Ectodermal cell (in vitro differentiated cells): ENCODE measurements around the gene EYS.

Experiments used
- H3K27ac ChIP-seq: 2 replicates; pipeline ENCODE4 v1.7.0; 2013; ENCODE audit warnings: mild to moderate bottlenecking, low read depth, low read length; ENCODE audit not compliant: insufficient read depth, poor library complexity, severe bottlenecking
- H3K27me3 ChIP-seq: 2 replicates; pipeline ENCODE4 v1.7.0; 2013; ENCODE audit warnings: mild to moderate bottlenecking, low read length; ENCODE audit not compliant: insufficient read depth, control insufficient read depth, poor library complexity, severe bottlenecking
- H3K36me3 ChIP-seq: one replicate; pipeline ENCODE4 v1.7.0; 2013; ENCODE audit warnings: low read length; ENCODE audit not compliant: control insufficient read depth, insufficient read depth
- H3K4me1 ChIP-seq: one replicate; pipeline ENCODE4 v1.7.0; 2013; ENCODE audit warnings: low read length; ENCODE audit not compliant: control insufficient read depth, insufficient read depth
- H3K4me3 ChIP-seq: 2 replicates; pipeline ENCODE4 v1.7.0; 2013; ENCODE audit warnings: low read depth, low read length, control low read depth; ENCODE audit not compliant: insufficient read depth
- H3K9me3 ChIP-seq: 2 replicates; pipeline ENCODE4 v1.7.0; 2013; ENCODE audit warnings: mild to moderate bottlenecking, low read length, moderate library complexity; ENCODE audit not compliant: control insufficient read depth
- WGBS, 2 experiments: methylation state at CpG; one replicate each; pipeline ENCODE4 v1.1.7; 2013; ENCODE audit warnings: missing lambda C conversion rate in 2 of 2; 5-methylcytosine and 5-hydroxymethylcytosine counted together

EYS gene

DNA sequence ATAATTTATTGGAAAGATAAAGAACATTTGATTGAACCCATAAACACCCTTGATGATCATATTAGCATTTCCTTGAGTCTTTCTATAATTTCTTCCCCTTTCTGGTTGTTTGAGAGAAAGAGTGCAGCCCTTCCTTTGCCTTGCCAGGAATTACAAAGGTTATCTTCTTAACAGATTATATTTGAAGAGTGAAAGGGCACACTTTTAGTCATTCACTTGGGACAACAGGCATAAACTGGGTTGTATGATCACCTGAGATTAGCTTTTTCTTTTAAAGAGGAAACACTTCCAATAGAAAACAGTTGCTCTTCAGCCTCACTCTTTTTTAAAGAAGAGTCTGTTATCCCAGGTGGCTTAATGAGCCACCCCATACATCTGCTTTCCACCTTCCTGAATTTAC is 1776.2 kb downstream of the EYS start:
- H3K27me3 ChIP-seq, result no peaks in the 10 kb centered on the region
- H3K4me1 ChIP-seq, result peaks cover 14% of the 10 kb centered on the region
- no peaks in the 10 kb centered on the region for H3K9me3 ChIP-seq
- H3K4me3 ChIP-seq, result no peak overlapping the region
- no peaks in the 10 kb centered on the region for H3K36me3 ChIP-seq
- no peak overlapping the region for H3K27ac ChIP-seq

DNA sequence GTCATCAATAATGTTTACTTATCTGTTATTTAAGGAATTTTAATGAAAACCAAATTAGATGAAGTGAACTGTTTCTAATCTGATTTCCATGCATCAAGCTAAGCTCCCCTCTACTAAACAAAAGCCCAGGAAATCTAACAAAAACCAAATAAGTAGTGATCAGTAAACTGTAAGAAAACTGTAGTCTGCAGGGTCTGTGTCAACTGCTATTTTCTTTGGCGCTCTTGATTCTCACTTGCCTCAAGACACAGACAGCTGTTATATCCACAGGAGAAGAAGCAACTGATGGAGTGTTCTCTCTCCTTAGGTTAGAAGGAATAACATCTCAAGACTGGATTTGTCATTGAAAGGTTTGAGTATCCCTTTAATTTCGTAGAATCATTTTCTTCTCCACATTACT is 1777.9 kb downstream of the EYS start:
- Histone ChIP-seq H3K27me3 (no peaks in the 10 kb centered on the region), H3K36me3 (no peaks in the 10 kb centered on the region), H3K4me3 (peak overlapping the region; percentile 29), H3K4me1 (peaks cover 14% of the 10 kb centered on the region), H3K27ac (peak overlapping the region; percentile 55), H3K9me3 (no peaks in the 10 kb centered on the region)
- 86 to 100% methylated on average over 1 to 2 of the region's 2 CpGs for WGBS, 2 experiments

DNA sequence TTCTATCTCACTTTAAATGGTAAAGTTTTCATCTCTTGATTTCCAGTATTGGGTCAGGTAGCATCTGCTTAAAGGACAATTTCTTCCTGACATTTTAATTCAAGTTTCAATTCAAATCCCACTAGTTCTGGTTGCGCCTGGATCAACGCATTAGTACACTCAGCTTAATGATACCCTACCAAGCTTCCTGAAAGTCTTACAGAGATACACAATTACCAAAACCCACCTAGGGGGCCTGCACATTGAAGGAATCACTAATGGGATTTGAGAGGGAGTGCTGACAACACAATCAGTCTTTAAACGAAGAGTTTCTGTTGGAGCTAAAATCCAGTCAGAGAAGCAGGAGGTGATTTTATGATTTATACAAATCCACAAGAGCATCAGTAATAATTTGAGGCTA is 1778.4 kb downstream of the EYS start:
- H3K27ac ChIP-seq, result peak overlapping the region; percentile 55

DNA sequence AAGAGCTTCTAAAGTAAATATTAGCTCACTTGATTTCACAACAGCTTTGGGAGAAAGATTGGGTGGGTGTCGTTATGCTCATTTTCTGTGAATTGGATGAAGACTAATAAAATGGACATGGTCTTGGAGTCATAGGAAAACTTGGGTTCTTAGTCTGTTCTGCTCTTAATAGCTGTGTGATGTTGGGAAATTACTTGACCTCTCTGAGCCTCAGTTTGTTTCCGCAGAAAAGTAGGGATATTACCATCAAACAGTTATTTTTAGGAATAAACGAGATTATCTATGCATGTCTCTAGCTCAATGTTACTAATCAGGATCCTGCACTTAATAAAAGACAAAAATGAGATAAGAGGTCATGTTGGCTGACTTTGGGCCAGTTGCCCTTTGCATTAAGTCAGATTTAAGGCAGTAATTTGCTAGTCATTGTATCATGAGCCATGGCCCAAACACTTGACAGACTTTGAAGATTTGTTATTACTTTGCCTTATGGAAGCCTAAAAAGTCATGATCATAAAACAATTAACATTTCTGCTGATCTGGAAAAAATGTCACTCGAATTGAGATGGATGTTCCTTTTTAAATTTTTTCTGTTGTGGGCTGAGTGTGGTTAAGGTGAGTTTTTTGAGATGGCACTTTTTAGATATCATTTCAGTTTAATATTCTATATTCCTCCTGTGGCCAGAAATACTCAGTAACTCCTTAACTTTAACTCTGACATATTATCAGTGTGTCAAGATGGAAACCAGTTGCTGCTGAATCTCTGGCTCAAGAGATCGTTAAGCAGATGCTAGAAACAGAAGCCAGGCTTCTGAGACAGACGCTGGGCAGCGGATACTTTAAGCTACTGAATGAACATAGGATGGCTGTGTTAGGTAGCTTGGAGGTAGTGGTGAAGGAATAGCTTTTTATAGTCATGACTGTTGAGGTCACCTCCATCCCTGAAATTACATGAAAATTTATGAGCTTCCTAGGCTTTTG is 1779.8 kb downstream of the EYS start:
- whole genome bisulfite sequencing, 2 experiments, result 90% methylated on average over 6 to 7 of the region's 7 CpGs
- no peak overlapping the region for H3K4me3 ChIP-seq
- no peaks in the 10 kb centered on the region for H3K36me3 ChIP-seq
- H3K27me3 ChIP-seq, result no peaks in the 10 kb centered on the region
- peaks cover 14% of the 10 kb centered on the region for H3K4me1 ChIP-seq
- H3K27ac ChIP-seq, result no peak overlapping the region
- no peaks in the 10 kb centered on the region for H3K9me3 ChIP-seq

More for the DNA sequence above, 1778.4 kb downstream of the EYS start:
- WGBS, 2 experiments, result 35 to 57% methylated on average over 3 of the region's 3 CpGs
- Histone ChIP-seq H3K4me3 (no peak overlapping the region), H3K4me1 (peaks cover 14% of the 10 kb centered on the region), H3K9me3 (no peaks in the 10 kb centered on the region), H3K27me3 (no peaks in the 10 kb centered on the region), H3K36me3 (no peaks in the 10 kb centered on the region)

DNA sequence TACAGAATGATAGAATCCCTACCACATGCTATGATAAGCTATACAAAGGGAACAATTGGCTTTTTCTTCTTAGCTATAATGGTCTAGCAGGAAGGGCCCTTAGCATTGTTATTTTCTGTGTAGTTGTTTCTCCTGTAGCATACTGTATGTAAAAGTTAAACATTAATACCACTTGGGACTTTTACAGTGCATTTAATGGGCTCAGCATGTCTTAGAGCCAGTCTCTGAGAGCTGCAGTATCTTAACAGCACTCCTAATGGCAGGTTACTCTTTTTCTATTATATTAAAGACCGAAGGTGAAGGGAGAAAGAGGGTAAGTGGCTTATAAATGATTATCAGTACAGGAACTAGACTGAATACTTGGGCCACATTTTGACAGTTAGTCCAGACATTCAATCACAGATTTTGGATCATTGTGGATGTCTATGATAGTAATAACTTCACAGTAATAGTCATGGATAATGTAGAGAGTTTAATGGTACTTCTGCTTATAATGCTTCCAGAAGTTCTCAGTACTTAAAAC is 1780.7 kb downstream of the EYS start:
- no peak overlapping the region for H3K27ac ChIP-seq
- no peak overlapping the region for H3K4me3 ChIP-seq
- H3K36me3 ChIP-seq, result no peaks in the 10 kb centered on the region
- H3K27me3 ChIP-seq, result no peaks in the 10 kb centered on the region
- 90 to 100% methylated on average over 1 of the region's 1 CpG for WGBS, 2 experiments
- peaks cover 14% of the 10 kb centered on the region for H3K4me1 ChIP-seq
- H3K9me3 ChIP-seq, result no peaks in the 10 kb centered on the region

DNA sequence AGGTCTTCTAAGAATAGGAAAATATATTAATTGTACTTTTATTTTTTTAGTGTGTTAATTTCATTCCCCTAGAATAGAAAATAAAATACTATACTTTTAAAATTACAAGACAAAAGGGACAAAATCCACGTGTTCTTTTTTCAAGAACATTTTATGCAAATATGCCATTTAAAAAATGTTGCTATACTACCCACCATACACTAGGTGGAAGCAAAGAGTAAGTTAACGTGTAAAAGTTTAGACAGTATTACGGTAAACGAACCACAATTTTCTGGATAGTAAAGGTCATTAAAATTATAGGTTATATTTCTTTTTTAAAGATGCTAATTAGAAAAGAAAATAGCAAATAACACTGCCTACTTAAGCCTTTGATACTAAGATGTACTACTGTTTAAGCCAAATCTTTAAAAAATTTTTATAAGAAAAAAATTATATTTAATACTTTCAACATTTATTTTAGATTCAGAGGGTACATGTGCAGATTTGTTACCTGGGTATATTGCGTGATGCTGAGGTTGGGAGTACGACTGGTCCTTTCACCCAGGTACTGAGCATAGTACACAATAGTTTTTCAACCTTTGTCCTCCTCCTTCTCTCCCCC is 1783.8 kb downstream of the EYS start:
- WGBS, 2 experiments, result 36 to 56% methylated on average over 2 to 3 of the region's 6 CpGs
- no peaks in the 10 kb centered on the region for H3K36me3 ChIP-seq
- no peak overlapping the region for H3K4me3 ChIP-seq
- H3K9me3 ChIP-seq, result no peaks in the 10 kb centered on the region
- no peak overlapping the region for H3K27ac ChIP-seq
- peaks cover 7% of the 10 kb centered on the region for H3K4me1 ChIP-seq
- H3K27me3 ChIP-seq, result no peaks in the 10 kb centered on the region

DNA sequence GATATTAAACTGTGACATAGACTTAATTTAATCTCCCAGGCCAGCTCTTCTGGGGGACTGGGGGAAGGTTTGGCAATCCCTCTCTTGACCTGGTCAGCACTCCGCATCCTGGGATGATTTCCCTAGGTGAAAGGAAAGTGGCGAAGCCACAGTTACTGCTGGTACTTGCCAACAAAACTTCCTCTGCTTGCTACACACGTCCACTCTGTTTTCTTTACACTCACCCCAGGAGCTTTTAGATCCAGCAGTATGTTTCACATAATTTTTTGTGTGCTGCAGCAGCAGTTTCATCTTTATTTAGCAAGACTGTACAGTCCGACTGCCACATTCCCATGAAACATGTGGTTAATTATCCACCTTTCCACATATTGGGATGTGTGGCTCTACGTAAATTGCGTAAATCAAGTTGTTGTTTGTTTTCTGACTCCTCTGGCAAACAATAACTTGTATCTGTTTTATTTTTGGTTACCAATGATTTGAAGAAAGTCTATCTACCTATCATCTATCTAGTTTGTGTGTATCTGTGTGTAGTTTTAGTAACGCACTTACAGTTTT is 1787.4 kb downstream of the EYS start:
- Histone ChIP-seq H3K4me1 (no peaks in the 10 kb centered on the region), H3K4me3 (no peak overlapping the region), H3K36me3 (no peaks in the 10 kb centered on the region), H3K27me3 (no peaks in the 10 kb centered on the region), H3K27ac (no peak overlapping the region), H3K9me3 (no peaks in the 10 kb centered on the region)
- WGBS, 2 experiments, result 89 to 91% methylated on average over 5 to 7 of the region's 7 CpGs

DNA sequence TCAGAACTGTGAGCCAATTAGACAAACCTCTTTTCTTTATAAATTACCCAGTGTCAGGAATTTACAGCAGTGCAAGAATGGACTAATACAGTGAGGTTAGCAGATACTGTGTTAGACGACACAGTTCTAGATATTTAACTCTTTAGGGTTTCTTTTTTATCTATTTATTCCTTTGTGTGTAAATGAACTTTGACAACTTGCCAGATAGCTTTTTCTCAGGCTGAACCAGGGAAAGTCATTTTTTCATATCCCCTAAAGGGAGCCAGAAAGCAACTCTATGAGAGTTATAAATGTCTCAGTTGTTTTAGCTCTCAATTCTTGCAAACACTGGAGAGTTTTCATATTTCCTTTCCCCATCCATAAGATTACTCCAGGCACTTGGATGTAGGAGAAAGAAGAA is 1794.1 kb downstream of the EYS start:
- Histone ChIP-seq H3K36me3 (no peaks in the 10 kb centered on the region), H3K4me3 (no peak overlapping the region), H3K27ac (no peak overlapping the region), H3K4me1 (no peaks in the 10 kb centered on the region), H3K27me3 (no peaks in the 10 kb centered on the region), H3K9me3 (no peaks in the 10 kb centered on the region)
- 100% methylated on average over 1 of the region's 1 CpG; no CpG with 5 or more reads in 1 of the 2 experiments for WGBS, 2 experiments

DNA sequence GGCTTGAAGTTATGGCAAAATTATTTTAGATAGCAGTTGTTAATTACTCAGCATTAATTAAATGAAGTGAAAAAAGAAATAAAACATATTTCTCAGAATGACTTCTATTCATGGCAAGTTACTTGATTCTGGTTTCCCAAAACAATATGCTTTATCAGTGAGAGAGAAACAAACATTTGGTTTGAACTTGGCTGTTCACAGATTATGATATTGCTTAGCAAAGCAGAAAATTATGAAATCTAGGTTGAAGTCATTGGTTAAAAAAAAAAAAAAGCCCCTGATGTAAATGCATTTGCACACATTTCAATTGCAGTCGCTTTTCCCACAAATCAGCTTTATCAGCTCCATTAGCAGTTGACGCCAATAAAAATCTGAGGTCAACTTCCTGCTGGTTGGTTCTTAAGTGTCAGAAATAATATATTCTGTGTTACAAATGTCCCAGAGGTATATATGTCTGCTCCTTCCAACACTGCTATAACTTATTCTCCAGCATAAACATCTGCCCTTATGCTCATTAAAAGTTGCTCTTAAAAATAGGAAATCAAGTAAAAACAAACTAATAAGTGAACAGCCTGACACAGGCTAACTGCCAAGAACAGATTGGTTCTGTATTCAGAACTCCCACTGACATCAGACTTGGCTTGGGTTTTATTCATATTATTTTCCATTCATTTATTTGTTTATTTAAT is 1796.0 kb downstream of the EYS start:
- Histone ChIP-seq H3K27me3 (no peaks in the 10 kb centered on the region), H3K4me1 (no peaks in the 10 kb centered on the region)
- WGBS, 2 experiments, result 95% methylated on average over 2 of the region's 2 CpGs; no CpG with 5 or more reads in 1 of the 2 experiments

More for the DNA sequence above, 1796.0 kb downstream of the EYS start:
- no peak overlapping the region for H3K27ac ChIP-seq
- H3K36me3 ChIP-seq, result no peaks in the 10 kb centered on the region
- no peaks in the 10 kb centered on the region for H3K9me3 ChIP-seq
- H3K4me3 ChIP-seq, result no peak overlapping the region
